Spleen (tissue), 7 donors: Measurements from ENCODE around the gene MLXIPL.

Experiments used
- CTCF ChIP-seq, 11 experiments: fragments of 200-600 bp in 7 of 11; fragments of 450-650 bp in 4 of 11; sonication (generic) in 4 of 11; IDR thresholded peaks in 8 of 11; conservative IDR thresholded peaks in 3 of 11; 1 replicate in 7 of 11; 2 replicates in 4 of 11; pipeline versions ENCODE4 v1.4.0 to v1.8.0; 2016 to 2021; ENCODE audit warnings: antibody characterized with exemption in 11 of 11, inconsistent platforms in 4 of 11, mild to moderate bottlenecking in 1 of 11
- POLR2A ChIP-seq, 3 donors: fragments of 450-650 bp; IDR thresholded peaks; one replicate each; pipeline ENCODE4 v1.5.1; 2017; ENCODE audit warnings: antibody characterized with exemption in 3 of 3, mild to moderate bottlenecking in 1 of 3
- POLR2AphosphoS5 ChIP-seq, 3 donors: sonication (generic); formaldehyde crosslinking; IDR thresholded peaks; one replicate each; pipeline ENCODE4 v1.5.1; 2017; ENCODE audit warnings: antibody characterized with exemption in 3 of 3
- donor health status: DM: no; HTN: no; CAD: no; lungs with moderate emphysema.
- donor health status: DM: no; HTN: no; CAD: no.
- donor health status: DM: no; HTN: no; CAD: no.

GRCh38 chr7:73626814-73627213, 2.5 kb upstream of the MLXIPL start:
- no peak for TF ChIP-seq CTCF (IDR thresholded peaks at IDR 0.05 in 8 of 11, conservative IDR thresholded peaks at IDR 0.05 in 3 of 11)
- TF ChIP-seq POLR2A (IDR thresholded peaks at IDR 0.05), result no peak
- no peak for TF ChIP-seq POLR2AphosphoS5 (IDR thresholded peaks at IDR 0.05)
